Measurements from ENCODE around the gene UBXN4.

UBXN4 gene

GRCh38 chr2:135744760-135745314, 3.2 kb downstream of the UBXN4 start:
- Histone ChIP-seq H3K27me3 (no peaks in the 10 kb centered on the region), H3K27ac (no peak overlapping the region), H3K4me3 (no peak overlapping the region), H3K4me1 (peaks cover 0 to 29% (median 12%) of the 10 kb centered on the region in 4 donors), H3K36me3 (peaks cover 9 to 26% (median 25%) of the 10 kb centered on the region in 3 donors), H3K9me3 (no peaks in the 10 kb centered on the region)
- no peak for DNase-seq
- intact Hi-C loops (cut with DNase I; ENCODE audit: low total_unique reads) = no loop called here
- TF ChIP-seq CTCF (IDR thresholded peaks at IDR 0.05) = no peak

- intact Hi-C loops (cut with DNase I; ENCODE audit: low total_unique reads) = no loop called here
These were observed 3.9 kb downstream of the UBXN4 start for GRCh38 chr2:135745545-135745944.

GRCh38 chr2:135755573-135755972, 13.9 kb downstream of the UBXN4 start:
- DNase-seq = no peak
- Histone ChIP-seq H3K27me3 (no peaks in the 10 kb centered on the region), H3K27ac (no peak overlapping the region), H3K4me3 (no peak overlapping the region), H3K36me3 (peaks cover 76 to 90% (median 84%) of the 10 kb centered on the region in 3 donors), H3K9me3 (peaks cover 0 to 11% (median 4%) of the 10 kb centered on the region in 3 donors), H3K4me1 (no peaks in the 10 kb centered on the region)
- TF ChIP-seq CTCF (IDR thresholded peaks at IDR 0.05) = no peak
- intact Hi-C loops (cut with DNase I; ENCODE audit: low total_unique reads) = no loop called here

More at GRCh38 chr2:135745545-135745944, 3.9 kb downstream of the UBXN4 start:
- Histone ChIP-seq H3K27me3 (no peaks in the 10 kb centered on the region), H3K4me3 (no peak overlapping the region), H3K9me3 (no peaks in the 10 kb centered on the region), H3K36me3 (peaks cover 14 to 33% (median 30%) of the 10 kb centered on the region in 3 donors), H3K27ac (no peak overlapping the region), H3K4me1 (peaks cover 0 to 29% (median 12%) of the 10 kb centered on the region in 4 donors)
- no peak for DNase-seq
- no peak for TF ChIP-seq CTCF (IDR thresholded peaks at IDR 0.05)

- TF ChIP-seq CTCF (IDR thresholded peaks at IDR 0.05) = no peak
- peaks cover 87 to 95% (median 93%) of the 10 kb centered on the region in 3 donors for H3K36me3 ChIP-seq
- intact Hi-C loops (cut with DNase I; ENCODE audit: low total_unique reads) = no loop called here
- no peaks in the 10 kb centered on the region for H3K4me1 ChIP-seq
- no peaks in the 10 kb centered on the region for H3K27me3 ChIP-seq
- H3K4me3 ChIP-seq = no peak overlapping the region
- DNase-seq = no peak
- peaks cover 0 to 11% (median 4%) of the 10 kb centered on the region in 3 donors for H3K9me3 ChIP-seq
- H3K27ac ChIP-seq = no peak overlapping the region
These were observed 15.0 kb downstream of the UBXN4 start for GRCh38 chr2:135756692-135757091.

GRCh38 chr2:135762022-135762421, 20.4 kb downstream of the UBXN4 start:
- intact Hi-C loops (cut with DNase I; ENCODE audit: low total_unique reads) = no loop called here
- Histone ChIP-seq H3K9me3 (peaks cover 0 to 7% (median 4%) of the 10 kb centered on the region in 3 donors), H3K27me3 (no peaks in the 10 kb centered on the region), H3K4me3 (no peak overlapping the region), H3K27ac (no peak overlapping the region), H3K4me1 (no peaks in the 10 kb centered on the region), H3K36me3 (peaks cover 90 to 97% (median 94%) of the 10 kb centered on the region in 3 donors)
- TF ChIP-seq CTCF (IDR thresholded peaks at IDR 0.05) = no peak
- no peak for DNase-seq
